GM12873 (cell line): ENCODE measurements around the gene KEAP1.

Experiments used
- TF ChIP-seq, protein P1 (sequence below): IDR thresholded peaks from 2 replicates; pipeline ENCODE4 v1.5.1; 2012; ENCODE audit warnings: low read depth, mild to moderate bottlenecking, moderate library complexity, low read length, control low read depth; ENCODE audit not compliant: insufficient read depth; ENCODE audit errors: missing control alignments

KEAP1 gene

DNA sequence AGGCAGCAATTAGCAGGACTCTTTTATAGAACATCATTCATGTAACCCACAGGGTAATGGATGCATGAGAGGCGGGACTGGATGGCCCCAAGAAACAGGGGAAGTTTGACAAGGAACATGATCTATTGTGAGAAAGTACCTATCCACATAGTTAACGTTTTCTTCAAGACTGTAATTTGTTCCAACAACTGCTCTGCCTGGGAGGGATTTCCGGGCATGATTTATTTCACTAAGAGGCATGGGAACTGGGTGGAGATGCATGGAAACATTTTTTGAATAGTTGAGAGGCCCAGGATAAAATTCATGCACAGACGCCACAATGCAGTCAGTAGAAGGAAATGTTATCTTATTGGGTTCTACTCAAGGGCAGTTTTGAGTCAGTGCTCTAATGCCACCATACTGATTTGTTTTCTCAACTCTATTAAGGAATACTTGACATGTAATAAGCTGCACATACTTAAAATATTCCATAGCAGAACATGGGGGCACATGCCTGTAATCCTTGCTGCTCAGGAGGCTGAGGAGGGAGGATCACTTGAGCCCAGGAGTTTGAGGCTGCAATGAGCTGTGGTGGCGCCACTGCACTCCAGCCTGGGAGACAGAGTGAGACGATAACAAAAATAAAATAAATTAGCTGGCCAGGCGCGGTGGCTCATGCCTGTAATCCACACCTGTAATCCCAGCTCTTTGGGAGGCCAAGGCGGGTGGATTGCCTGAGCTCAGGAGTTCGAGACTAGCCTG lies 30.7 kb upstream of the KEAP1 start:
- TF ChIP-seq, protein P1, sequence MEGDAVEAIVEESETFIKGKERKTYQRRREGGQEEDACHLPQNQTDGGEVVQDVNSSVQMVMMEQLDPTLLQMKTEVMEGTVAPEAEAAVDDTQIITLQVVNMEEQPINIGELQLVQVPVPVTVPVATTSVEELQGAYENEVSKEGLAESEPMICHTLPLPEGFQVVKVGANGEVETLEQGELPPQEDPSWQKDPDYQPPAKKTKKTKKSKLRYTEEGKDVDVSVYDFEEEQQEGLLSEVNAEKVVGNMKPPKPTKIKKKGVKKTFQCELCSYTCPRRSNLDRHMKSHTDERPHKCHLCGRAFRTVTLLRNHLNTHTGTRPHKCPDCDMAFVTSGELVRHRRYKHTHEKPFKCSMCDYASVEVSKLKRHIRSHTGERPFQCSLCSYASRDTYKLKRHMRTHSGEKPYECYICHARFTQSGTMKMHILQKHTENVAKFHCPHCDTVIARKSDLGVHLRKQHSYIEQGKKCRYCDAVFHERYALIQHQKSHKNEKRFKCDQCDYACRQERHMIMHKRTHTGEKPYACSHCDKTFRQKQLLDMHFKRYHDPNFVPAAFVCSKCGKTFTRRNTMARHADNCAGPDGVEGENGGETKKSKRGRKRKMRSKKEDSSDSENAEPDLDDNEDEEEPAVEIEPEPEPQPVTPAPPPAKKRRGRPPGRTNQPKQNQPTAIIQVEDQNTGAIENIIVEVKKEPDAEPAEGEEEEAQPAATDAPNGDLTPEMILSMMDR = no peak

DNA sequence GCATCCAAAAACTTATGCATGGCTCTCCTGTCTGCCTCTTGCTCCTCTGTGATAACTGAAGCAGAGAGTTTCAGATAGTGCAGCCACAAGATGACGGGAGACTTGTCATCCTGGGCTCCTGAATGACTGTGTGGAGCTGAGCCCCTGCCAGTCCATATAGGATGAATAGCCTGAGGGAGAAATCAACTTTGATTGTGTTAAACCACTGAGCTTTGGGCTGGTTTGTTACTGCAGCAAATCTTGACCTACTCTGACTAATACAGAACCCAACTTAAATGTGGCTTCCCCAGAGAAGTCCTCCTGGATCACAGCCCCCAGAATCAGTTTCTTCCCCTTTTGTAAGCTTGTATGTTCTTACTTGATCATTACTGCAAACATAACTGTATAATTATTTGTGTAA lies 29.3 kb upstream of the KEAP1 start:
- TF ChIP-seq, protein P1 = no peak

DNA sequence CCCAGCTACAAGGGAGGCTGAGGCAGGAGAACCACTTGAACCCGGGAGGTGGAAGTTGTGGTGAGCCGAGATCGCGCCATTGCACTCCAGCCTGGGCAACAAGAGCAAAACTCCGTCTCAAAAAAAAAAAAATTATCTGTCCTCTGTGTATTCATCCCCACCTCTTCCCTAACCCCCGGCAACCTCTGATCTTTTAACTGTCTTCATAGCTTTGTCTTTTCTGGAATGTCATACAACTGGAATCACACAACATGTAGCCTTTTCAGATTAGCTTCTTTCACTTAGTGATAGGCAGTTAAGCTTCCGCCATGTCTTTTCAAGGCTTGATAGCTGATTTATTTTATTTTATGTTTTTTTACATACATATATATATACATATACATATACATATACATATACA lies 22.5 kb upstream of the KEAP1 start:
- TF ChIP-seq, protein P1 = no peak

DNA sequence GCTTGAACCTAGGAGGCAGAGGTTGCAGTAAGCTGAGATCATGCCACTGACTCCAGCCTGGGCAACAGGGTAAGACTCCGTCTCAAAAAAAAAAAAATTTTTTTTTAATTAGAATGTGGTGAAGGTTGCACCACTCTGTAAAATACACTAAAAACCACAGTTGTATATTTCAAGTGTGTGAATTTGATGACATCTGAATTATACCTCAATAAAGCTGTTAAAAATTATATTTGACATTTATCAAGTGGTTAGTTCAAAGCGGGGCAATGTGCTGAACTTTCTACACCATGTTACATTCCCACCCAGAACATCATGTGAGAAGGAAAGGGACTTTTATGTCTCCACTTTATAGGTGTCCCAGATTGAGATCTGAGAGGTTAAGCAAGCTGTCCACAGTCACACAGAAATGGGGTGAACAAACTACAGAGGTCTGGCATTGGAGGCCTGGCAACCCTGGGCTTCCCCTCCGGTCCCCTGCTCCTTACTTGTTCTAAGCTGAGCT lies 20.0 kb upstream of the KEAP1 start:
- TF ChIP-seq, protein P1 = no peak

DNA sequence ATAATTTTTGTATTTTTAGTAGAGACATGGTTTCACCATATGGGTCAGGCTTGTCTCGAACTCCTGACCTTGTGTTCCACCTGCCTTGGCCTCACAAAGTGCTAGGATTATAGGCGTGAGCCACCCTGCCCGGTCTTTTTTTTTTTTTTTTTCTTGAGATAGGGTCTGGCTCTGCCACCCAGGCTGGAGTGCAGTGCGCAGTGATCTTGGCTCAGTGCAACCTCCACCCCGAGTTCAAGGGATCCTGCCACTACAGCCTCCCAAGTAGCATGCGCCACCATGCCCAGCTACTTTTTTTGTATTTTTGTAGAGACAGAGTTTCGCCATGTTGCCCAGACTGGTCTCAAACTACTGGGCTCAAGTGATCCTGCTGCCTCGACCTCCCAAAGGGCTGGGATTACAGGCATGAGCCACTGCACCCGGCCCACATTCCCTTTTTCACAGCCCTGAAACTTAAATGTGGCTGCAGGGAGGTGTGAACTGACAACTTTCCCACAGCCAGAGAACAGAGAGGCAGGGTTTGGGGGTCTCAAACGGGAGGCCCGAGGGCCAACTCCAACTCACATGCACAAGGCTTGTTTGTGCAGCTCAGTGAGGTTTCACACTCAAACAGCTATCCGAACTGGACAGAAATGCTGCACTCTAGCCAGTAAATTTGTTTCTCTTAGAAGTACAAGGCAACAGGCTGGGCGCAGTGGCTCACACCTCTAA lies 18.5 kb upstream of the KEAP1 start:
- TF ChIP-seq, protein P1 = no peak

DNA sequence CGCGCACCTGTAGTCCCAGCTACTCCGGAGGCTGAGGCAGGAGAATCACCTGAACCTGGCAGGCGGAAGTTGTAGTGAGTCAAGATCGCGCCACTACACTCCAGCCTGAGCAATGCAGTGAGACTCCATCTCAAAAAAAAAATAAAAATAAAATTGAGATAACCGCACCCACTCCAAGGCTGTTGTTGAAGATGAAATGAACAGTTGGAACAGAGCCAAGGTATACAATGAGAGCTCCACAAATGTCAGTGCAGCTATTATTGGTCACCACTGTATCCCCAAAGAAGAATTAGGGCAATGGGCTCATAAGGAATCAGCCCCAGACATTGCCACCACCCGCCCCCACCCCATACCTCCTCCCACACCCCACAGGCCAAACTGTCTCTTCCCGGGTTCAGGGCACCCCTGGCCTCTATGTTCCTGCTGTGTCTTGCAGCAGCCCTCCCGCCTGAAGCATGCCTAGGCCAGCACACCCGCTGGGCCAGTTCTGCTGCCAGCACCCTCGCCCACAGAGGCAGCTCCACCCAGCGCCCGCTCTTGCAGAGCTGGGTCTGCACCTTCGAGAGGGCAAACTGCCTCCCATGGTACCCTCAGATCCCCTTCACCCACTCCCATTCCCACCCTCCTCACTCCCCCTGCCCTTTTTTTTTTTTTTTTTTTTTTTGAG lies 17.6 kb upstream of the KEAP1 start:
- TF ChIP-seq, protein P1 = no peak

DNA sequence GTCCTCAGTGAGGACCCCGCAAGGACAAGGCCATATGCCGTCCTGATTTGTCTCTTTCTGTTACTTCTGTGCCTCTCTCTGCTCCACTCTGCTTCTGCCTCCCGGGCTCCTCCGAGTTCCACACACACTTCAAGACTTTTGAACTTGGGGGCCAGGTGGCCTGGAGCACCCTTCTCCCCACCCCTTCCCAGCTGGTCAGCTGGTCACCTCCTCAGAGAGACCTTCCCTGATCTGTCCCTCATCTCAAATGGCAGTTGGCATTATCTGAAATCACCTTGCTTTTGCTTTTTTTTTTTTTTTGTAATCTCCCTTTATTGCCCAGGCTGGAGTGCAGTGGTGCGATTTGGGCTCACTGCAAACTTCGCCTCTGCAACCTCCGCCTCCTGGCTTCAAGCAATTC lies 16.3 kb upstream of the KEAP1 start:
- TF ChIP-seq, protein P1 = no peak
